HG02763 (cell line): ENCODE results near the gene RECK.

Experiments used
- ATAC-seq: cut with Tn5 transposase; IDR thresholded peaks from one replicate; pipeline ENCODE4 v1.9.1; 2021; ENCODE audit warnings: mild to moderate bottlenecking, moderate library complexity; ENCODE audit not compliant: unreplicated experiment

The RECK gene

GRCh38 chr9:36025746-36026145 lies 11.0 kb upstream of the RECK start:
- ATAC-seq: no peak

DNA sequence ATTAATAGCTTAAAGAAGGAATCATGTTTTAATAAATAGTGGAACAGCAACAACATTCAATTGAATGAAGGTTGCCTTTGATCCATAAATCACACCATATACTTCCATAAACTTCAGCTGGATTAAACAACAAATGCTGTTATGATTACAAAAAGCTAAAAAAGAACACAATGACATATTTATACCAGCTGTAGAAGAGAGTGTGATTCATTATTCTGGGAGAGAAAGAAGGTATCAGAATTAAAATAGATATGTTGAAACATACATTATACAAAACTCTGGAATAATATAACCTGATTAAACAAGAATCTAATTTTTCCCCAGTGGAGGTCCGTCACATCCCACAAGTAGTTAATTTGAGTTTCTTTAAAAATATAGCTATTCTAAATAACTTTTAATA lies 7.5 kb upstream of the RECK start:
- ATAC-seq: no peak

DNA sequence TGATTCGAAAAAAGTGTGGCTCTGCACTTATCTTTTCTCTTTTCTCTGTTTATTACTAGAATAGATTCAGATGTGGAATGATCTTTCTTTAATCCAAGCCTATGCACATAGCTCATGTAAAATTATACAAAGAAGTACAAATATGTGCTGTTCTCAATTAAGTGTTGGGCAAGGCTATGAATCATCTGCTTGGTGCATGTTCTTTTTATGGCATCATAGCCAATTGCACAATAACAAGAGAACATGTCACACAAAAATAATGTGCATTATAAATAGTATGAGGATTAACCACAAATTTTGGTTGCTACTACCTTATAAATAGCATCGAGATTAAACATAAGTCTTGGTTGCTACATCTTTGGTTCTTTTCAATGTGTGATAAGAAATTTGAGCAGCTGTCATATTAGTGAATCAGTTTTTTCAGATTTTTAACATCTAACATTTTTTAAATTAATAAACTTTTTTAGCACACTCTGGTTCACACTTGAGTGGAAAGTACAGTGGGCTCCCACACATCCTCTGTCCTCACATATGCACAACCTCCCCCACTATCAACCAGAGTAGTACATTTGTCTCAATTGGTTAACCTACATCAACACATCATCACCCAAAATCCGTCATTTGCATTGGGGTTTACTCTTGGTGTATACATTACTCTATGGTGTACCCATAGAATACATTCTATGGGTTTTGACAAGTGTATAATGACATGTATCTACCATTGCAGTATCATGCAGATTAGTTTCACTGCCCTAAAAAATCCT lies 6.8 kb upstream of the RECK start:
- ATAC-seq: no peak

DNA sequence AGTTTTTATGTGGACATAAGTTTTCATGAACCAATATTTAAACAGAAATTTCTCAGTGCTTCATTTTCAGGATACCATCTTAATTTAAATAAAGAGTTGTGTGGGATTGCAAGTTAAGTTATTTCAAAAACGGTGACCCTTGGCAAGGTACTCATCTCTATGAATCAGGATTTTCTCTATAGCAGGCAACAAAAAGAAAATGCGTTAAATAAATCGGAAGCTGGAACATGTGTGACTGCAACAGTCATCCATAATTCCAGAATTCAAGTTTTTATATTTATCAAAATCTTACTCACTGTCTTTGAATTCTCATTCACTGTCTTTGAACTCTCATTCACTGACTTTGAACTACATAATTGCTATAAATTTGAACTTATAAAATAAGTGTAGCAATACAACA lies 5.8 kb upstream of the RECK start:
- no peak for ATAC-seq

DNA sequence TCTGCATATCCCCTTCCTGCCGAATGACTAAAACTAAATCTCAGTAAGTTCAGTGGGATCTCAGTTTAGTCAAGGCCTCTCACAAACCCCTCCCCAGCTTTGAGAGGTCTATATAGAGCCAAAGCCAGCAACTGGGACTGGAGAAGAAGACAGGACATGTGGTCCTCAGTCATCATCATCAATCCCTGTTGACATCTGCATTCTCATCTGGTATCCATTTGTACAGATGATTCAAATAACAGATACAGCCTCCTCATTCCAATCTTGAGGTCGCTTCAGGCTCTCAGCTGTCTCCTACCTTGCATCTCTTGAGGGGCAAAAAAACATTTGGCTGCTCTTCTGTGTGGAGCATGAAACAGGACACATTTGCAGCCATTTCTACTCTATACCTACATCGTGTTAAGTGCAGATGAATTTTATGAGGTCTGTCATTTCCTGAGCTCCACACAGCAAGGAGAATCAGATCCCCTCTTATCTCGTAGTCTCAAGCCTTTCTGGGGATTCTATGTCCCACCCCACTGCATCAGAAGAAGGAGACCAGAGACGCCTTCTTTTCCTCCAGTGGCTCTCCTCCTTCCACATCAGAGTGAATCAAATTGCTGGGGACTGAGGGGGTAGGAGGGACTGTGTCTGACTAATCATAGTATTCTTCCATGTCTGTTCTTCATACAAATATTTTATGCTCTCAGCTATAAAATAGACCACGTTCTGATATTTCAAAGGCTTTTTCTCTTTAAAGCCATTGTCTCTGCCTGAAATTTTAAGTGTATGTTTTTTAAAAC lies 4.7 kb upstream of the RECK start:
- no peak for ATAC-seq

DNA sequence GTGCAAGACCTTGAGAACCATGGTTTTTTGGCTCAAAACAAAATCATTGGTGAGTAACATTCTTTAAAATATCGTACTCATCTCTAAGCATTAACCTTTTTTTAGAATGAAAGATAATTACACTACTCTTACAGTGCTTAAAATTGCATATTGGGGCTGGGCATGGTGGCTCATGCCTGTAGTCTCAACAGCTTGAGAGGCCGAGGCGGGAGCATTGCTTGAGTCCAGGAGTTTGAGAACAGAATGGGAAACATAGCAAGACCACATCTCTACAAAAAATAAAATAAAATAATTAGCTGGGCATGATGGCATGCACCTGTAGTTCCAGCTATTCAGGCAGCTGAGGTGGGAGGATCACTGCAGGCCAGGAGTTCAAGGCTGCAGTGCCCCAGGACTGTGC lies 2.9 kb upstream of the RECK start:
- ATAC-seq: no peak

DNA sequence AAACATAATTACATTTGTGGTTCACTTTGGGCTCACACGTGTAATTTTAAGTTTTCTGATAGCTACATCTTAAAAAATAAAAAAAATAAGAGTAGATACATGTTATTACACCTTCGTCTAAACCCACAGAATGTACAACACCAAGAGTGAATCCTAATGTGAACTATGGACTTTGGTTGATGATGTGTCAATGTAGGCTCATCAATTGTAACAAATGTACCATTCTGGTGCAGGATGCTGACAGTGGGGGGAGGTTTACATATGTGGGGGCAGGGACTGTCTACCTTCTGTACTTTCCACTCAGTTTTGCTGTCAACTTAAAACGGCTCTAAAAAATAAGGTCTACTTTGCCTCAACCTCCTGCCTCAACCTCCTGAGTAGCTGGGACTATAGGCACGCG lies 2.5 kb upstream of the RECK start:
- ATAC-seq: no peak

GRCh38 chr9:36035006-36035405 lies 1.7 kb upstream of the RECK start:
- ATAC-seq: no peak

- ATAC-seq: no peak
Observed at GRCh38 chr9:36036253-36036779, 397 bp upstream of the RECK start.

- ATAC-seq: no peak
Observed at GRCh38 chr9:36037549-36038122, 923 bp downstream of the RECK start.

DNA sequence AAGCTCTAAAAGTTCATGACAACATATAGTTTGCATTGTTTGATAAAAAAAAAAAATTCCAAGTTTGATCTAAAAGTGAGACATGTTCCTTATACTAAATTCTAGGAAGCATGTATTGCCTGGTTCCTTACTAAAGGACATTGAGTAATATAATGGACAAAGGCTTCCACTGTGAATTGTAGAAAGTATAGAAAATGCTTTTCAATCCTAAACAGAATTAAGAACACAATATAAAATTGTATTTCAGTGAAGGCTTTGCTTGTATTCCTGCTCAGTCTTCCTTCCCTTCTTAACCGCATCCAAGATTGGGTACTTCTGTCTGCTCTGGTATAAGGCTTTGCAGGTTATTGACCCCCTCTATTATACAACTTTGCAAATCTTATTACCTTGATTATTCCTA lies 2.4 kb downstream of the RECK start:
- ATAC-seq: no peak

- no peak for ATAC-seq
Observed at GRCh38 chr9:36039696-36040095, 3.0 kb downstream of the RECK start.

DNA sequence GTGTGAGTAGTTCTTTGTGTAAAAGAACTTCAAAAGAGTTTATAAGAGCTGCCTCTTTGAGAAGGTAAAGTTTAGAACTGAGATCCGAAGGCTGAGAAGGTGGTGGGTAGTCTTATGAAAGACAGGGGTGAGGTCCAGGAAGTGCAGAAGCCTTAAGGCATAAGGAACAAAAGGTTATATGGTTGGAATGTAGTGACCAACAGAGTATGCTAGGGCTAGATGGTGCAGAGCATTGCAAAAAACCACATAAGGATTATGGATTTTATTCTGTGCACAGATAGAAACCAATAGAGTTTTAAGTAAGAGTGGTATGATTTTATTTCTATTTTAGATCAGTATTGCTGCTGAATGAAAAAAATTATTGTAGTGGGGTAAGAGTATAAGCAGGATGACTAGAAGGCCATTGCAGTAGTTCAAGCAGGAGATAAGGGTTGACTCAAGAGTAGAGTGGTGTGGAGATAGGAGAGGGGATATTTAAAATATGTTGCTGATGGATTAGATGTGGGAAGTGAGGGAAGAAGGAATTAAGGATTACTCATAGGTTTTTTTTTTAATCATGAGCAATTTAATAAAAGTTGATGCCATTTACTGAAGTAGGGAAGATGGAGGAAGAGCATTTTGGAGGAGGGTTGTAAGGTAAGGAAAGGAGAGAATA lies 3.7 kb downstream of the RECK start:
- no peak for ATAC-seq

- no peak for ATAC-seq
Observed at GRCh38 chr9:36041506-36041905, 4.8 kb downstream of the RECK start.

DNA sequence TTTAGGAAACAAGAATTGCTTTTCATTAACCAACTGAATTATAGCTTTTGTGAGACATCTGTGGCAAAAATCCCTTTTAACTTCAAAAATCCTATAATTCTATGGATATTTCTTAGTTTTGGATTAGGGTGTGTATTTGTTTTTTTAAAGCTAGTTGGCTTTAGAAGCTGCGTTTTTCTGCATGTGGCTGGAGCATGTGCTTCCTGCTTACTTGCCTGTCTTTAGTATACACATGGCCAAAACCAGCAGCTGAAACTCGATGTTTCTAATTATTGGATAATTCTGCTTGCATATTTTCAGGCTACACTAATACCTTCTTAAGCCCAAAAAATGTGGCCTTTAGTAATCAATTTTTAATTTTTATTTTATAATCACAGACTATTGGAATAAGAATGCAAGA lies 8.9 kb downstream of the RECK start:
- no peak for ATAC-seq

DNA sequence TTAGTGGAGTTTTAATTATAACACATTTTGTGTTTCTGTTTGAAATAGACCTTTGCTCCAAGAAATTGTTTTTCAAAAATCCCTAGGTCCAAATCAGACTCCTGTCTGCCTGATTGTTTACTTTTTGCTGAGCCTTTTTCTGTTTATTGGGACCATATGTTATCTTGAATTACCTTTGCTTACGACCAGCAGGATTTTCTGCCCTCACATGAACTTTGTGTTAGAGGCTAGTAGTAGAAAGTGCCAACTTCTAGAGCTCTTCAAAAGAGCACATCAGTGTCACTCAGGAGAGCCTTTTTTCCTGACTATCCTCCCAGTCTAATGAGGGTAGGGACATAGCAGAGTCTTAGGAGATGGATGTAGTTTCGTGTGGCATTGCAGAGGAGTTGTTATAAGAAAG lies 10.2 kb downstream of the RECK start:
- no peak for ATAC-seq

- no peak for ATAC-seq
Observed at GRCh38 chr9:36049408-36049807, 12.7 kb downstream of the RECK start.

GRCh38 chr9:36050476-36050875 lies 13.8 kb downstream of the RECK start:
- no peak for ATAC-seq

DNA sequence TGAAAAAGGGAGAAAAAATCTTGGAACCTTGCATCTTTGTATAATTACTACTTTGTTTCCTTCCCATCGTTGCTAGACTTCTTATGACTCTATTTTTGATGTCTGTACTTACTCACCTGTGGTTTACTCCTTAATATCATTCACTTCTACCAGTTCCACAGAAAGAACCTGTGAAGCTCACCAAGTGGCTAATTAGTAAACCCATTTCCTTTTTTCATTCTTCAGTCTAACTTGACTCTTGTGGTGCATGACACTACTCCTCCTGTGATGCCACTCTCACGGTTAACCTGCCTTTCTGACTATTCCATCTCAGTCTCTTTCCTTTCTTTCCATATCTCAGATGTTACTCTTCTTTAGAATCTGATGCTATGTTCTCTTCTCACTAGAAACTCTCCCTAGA lies 14.6 kb downstream of the RECK start:
- ATAC-seq: no peak

DNA sequence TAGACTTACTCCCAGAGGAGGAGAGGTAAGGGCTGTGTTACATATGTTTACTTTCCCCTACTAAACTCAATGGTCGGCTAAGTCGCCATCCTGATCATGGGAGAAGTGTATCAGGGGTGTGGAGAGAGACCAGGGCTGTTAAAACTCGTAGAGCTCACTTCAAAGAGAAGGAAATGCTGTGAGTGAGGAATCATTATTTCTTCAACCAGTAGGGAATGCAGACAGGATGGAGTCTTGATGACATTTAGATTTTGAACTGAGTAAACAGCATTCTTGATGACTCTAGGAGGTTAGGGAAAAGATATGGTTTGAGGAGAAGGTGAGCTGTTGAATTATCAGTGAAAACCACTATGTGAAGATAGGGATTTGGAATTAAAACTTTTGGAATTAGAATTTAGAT lies 17.3 kb downstream of the RECK start:
- no peak for ATAC-seq

DNA sequence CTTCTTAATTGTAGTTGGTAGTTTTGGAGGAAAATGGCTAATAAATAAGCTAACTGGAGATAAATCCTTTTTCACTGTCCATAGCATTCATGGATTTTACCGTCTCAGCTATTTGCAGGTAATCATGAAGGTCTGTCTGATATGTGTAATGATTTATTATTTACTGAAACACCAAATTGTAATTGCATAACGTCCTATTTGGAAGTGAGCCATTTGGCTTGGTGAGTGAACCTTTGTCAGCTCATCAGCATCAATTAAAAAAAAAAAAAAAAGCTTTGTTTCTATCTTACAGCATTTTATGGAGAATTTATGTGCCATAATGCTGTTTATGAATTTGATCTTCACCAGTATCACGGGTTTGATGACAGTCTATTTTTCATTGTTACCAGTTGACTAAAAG lies 20.2 kb downstream of the RECK start:
- ATAC-seq: no peak
